Measurements from ENCODE around the gene ARHGAP26.
A peak's percentile ranks its signal among the peaks of the same experiment; 100 is the strongest.

Gene ARHGAP26

DNA sequence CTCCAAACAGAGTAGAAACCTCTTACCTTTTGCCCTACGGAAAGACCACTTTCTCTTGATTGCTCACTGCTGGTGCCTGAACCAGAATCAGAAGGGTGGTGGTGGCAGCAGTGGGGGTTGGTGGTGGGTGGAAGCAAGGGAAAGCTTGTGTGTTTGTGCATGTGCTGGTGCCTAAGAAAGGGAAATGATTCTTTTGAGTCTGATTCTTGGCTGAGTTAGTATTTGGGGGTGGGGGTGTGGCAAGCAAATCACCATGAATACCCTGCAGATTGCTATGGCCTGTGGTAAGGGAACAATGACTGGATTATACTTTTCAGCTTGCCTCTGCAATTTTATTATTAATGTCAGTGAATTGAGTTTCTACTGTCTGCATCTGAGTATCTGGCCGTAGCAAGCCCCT, 106.6 kb downstream of the ARHGAP26 start:
- DNase-seq (ENCODE audit: low spot score) = no peak

DNA sequence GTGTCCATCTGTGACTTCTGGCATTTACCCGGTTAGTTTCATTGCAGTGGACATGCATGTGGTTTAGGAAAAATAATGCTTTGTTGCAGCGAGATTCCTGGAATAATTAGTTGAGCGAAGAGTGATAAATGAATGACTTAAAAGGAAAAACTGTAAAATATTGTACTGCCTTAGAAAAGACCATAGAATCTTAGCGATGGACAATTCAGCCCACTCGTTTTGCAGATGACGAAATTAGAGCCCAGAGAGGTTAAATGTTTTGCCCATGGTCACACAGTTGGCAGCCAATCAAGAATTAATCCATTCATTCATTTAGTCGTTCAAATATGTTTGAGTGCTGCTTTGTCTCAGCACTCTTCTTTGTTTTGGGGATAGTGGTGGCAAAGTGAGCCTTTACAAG, 107.9 kb downstream of the ARHGAP26 start:
- no peak for DNase-seq (ENCODE audit: low spot score)

DNA sequence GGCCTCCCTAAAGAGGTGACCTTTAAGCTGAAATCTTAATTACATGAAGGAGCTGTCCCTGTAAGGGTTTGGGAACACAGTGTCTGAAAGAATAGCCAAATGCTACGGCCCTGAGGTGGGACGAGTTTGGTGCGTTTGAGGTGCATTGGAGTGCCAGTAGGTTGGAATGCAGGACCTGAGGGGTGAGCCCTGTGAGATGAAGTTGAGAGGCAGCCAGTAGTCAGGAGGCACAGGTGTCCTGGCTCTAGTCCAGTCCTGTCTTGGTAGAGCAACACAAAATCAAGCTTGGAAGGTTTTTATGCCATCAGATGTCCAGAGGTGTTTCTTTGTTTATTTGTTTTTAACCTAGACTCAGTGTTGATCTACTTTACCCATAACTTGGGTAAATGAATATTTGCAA, 108.5 kb downstream of the ARHGAP26 start:
- no peak for DNase-seq (ENCODE audit: low spot score)

DNA sequence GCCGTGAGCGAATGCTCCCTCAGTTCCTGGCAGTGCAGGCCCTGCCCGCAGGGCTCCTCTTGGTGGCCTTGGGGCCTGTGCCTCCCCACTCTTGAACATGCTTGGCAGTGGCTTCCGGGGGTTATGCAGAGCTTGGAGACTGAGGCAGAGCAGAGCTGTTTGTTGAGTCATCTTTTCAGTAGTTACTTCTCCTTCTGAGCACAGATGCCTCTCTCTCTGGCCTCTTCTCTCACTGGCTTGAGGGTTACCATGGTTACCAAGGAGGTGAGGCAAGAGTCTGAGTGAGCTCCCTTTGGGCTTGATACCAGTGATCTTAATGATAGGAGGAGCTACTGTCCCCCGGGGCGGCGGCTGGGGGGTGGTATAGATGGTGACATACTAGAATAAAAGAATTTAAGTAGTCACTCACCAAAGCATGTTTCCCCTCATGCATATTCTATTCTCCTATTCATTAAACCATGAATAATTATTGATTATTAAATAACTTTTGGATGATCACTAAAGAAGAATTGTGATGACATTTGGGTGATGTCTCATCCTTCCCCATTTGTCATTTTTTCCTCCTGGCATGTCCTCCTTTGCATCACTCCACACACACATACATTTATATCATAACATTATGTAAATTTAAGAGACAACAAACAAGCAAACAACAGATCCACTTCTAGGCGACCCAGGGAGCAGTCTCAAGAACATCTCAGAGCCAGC, 111.1 kb downstream of the ARHGAP26 start:
- DNase-seq (ENCODE audit: low spot score) = no peak

DNA sequence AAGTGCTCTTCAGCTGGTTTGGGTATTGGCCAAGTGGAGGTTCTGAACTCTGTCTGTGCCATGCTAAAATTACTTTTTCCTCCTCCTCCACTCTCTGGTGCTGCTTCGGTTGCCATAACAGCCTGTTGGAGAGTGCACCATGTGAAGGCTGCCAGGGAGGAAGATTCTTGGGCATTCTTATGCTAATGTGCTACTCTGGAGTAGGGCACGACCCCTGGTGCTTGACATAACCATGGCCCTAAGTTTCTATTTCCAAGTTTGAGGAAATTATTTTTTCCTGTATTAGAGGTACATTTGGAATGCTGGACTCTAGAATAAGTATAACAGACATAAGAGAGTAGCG, 111.6 kb downstream of the ARHGAP26 start:
- DNase-seq (ENCODE audit: low spot score) = no peak

DNA sequence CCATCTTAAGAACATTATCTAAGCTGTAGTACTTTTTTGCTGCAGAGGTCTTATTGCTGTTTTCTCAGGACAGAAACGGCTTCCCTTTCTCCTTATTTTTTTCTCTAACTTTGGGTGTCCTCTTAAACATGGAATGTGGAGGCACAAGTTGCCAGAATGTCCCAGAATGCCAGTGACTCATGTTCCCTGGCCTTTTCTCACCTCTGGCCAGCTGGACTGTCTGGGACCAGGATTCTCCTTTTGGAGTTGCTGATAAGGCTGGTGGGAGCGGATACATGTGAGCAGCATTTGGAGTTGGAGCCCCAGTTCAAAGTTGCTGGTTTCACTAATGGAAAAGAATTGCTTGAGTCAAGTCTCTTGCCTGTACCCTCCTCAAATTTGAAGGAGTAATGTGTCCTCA, 112.8 kb downstream of the ARHGAP26 start:
- DNase-seq (ENCODE audit: low spot score) = no peak

DNA sequence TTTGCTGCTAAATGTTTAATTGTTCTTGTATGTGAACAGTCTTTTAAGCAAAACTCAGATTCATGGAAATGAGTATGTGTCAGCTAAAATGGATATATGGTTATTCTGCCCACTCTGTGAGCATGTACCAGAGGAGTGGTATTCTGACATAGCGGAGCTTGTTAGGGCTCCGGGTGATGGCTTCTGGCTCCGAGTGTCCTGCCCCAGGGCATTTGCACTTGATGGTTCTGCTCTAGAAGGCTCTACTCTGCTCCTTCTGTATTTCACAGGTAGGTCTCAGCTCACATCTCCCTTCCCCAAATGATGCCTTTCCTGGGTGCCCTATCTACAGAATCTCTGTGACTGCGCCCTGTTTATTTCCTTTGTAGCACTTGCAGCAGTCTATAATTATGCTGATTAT, 113.3 kb downstream of the ARHGAP26 start:
- DNase-seq (ENCODE audit: low spot score) = no peak

DNA sequence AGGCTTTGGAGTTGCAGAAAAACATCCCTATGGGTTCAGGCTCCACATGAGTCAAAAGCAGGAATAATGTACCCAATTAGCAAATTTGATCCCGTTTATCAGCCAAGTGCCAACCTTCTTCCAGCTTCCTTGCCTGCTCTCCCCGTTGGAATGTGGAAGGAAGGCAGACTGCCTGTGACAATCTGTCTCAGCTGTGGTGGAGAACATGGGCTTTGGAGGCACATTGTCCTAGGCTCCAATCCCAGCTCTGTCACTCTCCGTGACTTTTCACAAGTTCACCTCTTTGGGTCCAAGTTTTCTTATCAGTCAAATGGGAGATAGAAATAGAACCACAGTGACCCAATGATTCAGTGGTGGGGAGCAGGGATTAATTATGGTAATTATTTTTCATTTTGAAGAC, 113.9 kb downstream of the ARHGAP26 start:
- DNase-seq (ENCODE audit: low spot score) = no peak

DNA sequence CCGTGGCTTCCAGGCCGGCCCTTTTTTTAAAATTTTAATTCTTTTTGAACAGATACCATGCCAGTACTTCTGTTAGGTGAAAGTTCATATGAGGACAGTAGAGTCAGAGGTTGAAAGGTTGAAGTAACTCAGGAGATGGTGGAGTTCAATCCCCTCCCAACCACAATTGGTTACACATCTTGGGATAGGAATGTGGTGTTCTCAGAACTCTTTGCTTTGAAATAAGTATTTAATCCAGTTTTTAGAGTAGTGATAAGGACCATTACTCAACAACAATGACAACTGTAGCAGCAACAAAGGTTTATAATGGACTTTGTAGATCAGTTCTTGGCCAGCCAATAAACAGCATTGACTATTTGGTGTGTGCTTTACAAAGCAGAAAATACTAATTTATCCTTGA, 116.0 kb downstream of the ARHGAP26 start:
- no peak for DNase-seq (ENCODE audit: low spot score)

DNA sequence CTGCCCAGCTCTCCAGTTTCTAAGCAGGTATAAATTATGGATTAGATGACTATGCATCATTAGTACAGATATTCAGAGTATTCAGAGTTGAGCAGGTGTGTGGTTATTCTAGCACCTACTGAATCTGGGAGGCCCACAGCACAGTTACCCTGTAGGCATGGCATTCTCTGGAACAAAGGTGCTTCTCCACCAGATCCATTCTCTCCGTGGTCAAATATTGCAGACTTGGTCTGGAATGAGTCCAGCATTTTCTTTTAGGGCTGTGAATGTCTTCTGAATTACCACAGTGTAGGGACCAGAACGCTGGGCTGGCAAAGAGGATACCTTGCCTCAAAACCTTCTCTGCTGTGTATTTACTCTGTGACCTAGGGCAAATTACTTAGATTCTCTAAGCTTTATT, 116.8 kb downstream of the ARHGAP26 start:
- no peak for DNase-seq (ENCODE audit: low spot score)

DNA sequence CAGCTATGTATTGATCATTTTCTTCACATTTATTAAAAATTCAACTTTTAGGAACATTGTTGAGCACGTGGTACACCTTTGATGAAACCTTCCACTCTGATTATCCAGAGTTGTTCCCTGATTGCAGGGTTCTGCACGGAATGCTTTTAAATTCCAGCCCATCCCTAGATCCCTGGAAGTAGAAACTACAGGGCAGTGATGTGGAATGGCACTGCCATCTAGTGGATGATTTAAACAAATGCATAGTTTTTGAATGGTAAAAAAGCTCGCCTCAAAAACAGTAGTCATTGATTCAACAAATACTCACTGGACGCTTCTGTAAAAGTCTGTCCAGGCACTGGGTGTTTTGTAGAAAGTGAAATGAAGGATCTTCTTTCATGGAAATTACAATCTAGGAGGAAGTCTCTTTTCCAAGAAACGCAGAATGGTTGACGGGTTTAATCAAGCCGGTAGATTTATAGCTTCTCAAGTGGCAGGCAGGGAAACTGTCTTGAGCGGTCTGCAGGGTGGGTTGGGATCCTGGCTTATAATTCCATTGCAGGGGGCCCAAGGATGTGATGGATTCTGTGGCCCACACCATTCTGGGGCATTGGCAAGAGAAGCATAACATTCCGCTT, 118.4 kb downstream of the ARHGAP26 start:
- peak; percentile 28 for DNase-seq (ENCODE audit: low spot score)

DNA sequence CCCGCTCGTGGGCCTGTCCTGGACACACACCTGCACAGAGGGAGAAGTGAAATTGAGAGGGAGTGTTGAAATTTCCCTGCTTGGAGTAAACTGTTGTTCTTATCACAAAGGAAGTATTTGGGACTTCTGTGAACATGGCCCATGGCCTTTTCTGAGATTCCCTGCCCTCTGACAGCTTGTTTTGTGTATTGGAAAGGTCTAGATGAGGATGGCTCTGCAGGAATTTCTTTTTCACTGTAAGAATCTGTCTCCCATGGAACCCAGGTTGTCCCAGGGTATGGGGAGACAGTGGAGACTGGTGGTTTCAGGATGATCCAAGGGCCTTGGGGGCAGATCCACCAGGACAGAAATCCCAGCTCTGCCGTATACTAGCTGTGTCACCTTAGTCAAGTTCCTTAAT, 121.8 kb downstream of the ARHGAP26 start:
- no peak for DNase-seq (ENCODE audit: low spot score)

DNA sequence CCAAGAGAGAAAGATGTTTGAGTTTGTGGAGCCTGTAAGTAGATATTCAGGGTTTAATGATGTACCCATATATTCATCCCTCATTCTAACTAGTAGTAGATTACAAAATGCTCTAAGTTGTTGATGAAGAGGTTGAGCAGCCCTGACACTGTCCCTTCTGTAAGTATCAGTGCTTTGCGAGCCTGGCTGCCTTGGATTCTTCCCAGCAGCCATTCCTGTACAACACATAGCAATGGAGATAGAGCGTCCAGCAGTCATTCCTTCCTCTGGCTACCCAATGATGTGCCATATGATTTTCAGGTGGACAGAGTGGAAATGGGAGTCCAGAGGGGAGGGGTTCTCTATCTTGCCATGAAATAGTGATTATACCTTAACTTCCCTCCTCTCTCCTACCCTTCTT, 124.1 kb downstream of the ARHGAP26 start:
- no peak for DNase-seq (ENCODE audit: low spot score)

DNA sequence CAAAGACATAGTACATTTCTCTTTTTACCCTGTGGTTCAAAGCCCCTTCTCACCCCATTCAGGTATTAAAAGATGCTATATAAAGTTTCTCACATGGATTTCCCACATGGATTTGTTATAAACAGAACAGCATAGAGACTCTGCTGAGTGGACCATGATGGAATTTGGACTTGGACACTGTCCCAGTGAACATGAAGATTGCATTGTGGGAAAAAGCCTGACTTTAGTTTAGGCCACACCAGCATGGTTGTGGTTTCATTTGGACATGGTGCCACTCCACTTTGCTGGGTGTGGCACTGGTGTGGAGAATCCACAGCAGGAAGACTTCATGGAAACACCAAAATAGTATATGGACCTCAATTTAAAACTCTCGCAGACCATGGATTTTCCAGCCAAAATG, 124.6 kb downstream of the ARHGAP26 start:
- DNase-seq (ENCODE audit: low spot score) = no peak

DNA sequence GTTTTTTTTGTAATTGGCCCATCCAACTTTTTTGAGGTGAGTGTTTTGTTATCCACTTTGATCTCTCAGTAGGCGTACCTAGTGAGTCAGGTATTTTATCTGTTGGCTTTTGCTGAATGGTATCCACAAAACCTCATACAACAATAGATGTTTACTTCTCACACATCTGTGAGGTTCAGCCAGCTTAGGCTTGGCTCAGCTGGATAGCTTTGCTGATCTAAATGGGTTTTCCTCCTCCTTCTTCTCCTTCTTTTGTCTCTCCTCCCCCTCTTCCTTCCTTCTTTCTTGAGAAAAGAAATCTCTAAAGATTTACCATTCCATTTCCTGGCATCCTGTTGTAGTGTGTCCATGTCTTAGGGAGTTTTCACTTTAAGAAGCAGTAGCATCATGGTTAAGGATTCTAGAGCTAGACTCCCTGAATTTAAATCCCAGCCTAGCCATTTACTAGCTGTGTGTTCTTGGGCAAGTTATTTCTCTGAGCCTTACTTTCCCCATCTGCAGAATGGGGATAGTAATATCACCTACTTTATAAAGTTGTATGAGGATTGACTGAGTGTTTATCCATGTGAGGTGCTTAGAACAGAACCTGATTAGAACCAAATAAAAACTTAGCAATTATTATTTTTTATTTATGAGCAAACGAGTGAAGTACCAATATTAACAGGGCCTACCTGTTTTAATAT, 126.3 kb downstream of the ARHGAP26 start:
- DNase-seq (ENCODE audit: low spot score) = no peak

DNA sequence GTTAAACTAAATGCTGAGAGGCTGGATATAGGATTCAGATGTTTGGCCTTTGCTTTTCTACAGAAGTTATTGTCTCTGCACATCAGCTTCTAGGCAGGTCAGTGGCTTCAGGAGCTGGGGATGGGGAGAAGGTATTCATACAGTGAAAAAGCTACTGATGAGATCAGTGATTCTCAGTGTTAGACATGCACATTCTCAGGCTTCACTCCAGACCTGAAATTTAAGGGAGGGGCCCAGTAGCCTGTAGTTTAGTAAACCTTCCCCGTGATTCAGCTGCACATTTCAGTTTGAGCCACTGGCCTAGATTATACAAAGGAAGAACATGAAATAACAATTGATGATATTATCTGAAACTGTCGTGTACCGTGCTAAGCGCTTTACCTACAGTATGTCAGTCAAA, 127.2 kb downstream of the ARHGAP26 start:
- DNase-seq (ENCODE audit: low spot score) = no peak

DNA sequence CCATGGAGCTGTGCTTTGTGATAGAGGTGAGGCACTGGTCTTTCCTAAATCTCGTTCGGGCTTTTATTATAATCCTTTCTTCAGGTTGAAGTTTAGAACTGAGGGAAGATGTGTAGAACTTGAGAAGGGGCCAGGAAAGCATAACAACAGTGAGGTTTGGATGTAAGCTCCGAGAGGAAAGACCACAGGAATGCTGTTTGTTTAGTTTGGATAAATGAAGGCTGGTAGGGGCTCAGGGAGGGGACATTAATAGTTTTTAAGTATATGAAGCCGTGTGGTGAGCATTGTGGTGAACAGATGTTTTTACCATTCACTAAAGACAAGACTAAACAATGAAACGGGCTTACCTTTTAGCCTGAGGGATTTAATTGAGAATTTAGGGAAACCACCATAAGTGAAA, 130.8 kb downstream of the ARHGAP26 start:
- DNase-seq (ENCODE audit: low spot score) = no peak

DNA sequence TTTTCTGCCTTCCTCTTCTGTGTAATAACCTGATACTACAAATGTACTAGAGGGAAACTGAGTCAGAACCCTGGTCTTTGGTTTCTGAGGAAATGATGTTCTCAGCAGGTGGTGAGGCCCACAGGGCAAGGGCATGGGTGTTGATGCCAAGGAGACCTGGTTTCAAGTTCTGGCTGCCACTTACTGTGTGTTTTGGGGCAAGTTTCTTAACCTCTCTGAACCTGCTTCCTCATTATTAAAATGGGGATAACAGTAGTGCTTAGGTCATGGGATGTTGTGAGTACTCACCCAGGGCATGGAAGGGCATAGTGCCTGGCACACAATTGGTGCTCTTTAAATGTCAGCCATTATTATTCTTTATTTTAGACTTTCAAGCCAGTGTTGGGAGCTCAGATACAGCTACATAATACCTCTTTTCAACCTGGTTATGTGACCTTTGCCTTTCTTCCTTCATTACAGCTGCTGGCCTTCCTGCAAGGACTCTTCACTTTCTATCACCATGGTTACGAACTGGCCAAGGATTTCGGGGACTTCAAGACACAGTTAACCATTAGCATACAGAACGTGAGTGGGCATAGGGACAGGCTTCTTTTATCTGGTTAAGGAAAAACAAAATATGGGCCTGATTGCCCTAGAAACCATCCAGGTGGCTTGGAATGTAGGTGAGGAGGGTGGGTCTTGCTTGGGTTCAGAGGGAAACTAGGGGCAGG, 131.5 kb downstream of the ARHGAP26 start:
- DNase-seq (ENCODE audit: low spot score) = no peak

DNA sequence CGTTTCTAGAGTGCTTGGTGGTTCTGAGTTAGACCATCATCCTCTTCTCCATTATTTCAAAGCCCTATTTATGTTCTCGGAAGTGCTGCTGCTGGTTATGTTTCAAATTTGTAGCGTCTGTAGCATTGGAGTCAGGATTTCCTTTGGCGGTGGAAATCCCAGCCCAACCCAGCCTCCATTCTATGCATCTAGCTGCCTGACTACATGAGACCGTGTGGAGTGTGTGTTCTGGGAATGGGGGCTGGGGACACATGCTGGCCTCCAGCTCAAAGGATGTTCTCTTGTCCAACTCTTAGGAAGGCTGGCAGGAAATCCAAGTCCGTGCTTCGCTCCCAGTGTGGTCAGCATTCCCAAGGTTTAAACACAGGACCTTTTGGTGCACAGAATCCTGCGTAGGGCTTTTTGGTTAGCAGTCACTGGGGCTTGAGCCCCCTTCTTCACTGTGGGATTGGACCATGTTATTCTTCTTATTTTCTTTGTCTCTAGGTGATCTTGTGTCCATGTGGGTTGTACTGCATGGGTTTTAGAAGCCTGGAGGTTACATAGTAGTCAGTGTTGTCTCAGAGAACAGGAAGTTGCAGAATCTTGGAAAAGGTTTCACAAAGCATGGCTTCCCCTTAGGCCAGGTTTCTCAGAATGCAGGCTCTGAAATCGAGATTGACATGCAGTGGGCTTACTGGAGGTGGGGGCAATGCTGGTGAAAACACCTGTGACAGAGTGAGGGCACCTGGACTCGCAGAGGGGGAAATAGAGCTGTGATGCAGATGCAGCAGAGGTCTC, 132.2 kb downstream of the ARHGAP26 start:
- DNase-seq (ENCODE audit: low spot score) = no peak

DNA sequence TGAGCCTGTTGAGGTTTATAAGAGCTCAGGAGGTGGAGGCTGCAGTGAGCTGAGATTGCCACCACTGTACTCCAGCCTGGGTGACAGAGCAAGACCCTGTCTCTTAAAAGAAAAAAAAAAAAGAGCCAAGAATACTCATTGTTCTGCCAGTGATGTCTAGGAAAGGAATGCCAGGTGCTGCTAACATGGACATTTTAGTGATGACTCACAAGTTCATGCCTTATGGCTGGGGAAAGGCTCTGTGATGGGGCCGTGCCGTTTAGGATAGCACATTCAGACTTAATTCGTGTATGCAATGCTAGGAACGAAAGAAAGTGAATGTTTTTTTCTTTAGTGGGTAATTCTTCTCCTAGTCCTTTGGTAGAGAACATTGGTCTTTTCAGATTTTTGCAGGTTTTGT, 134.2 kb downstream of the ARHGAP26 start:
- no peak for DNase-seq (ENCODE audit: low spot score)

DNA sequence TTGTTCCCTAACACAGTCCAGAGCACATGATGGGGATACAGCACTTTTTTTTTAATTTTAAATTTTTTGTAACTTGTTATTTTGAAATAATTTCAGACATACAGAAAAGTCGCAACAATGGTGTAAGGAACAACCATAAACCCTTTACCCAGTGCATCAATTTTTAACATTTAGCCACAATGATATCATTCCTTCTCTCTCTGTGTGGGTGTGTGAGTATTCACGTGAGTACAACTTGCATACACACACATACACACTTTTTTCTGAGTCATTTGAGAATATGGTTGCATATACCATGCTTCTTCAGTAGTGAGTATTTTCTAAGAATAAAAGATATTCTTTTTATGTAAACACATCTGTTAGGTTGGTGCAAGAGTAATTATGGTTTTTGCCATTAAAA, 135.2 kb downstream of the ARHGAP26 start:
- DNase-seq (ENCODE audit: low spot score) = no peak
